SK-N-SH treated with all-trans-retinoic acid at 6 μM for 48 hours (cell line): ENCODE data around the gene PDE1A.

Experiments
- ATAC-seq: fragments of 200-7000 bp; cut with Tn5 transposase; 3 replicates; pipeline ENCODE4 v1.9.1; 2020; ENCODE audit warnings: mild to moderate bottlenecking, moderate library complexity
- ARNTL ChIP-seq: fragments of 450-650 bp; formaldehyde crosslinking; IDR thresholded peaks from 2 replicates; pipeline ENCODE4 v1.5.0; 2020; ENCODE audit warnings: low read depth, mild to moderate bottlenecking, moderate library complexity, borderline replicate concordance
- BACH2 ChIP-seq: fragments of 250-450 bp; sonication (Bioruptor Pico); IDR thresholded peaks from 2 replicates; pipeline ENCODE4 v1.9.0; 2021; ENCODE audit warnings: mild to moderate bottlenecking, borderline replicate concordance
- CREB5 ChIP-seq: fragments of 250-450 bp; sonication (Bioruptor Pico); IDR thresholded peaks from 2 replicates; pipeline ENCODE4 v1.5.1; 2020; ENCODE audit warnings: low read depth, mild to moderate bottlenecking, moderate library complexity
- CSDC2 ChIP-seq: fragments of 250-450 bp; sonication (Bioruptor Pico); IDR thresholded peaks from 2 replicates; pipeline ENCODE4 v1.5.0; 2020; ENCODE audit warnings: mild to moderate bottlenecking, moderate library complexity
- ESRRG ChIP-seq: fragments of 250-450 bp; sonication (Bioruptor Pico); IDR thresholded peaks from 2 replicates; pipeline ENCODE4 v1.6.1; 2021; ENCODE audit warnings: mild to moderate bottlenecking
- GLIS3 ChIP-seq: fragments of 250-450 bp; sonication (Bioruptor Pico); IDR thresholded peaks from 2 replicates; pipeline ENCODE4 v1.5.0; 2020; ENCODE audit warnings: mild to moderate bottlenecking, moderate library complexity
- ISL1 ChIP-seq: fragments of 250-450 bp; sonication (Bioruptor Pico); IDR thresholded peaks from 2 replicates; pipeline ENCODE4 v2.1.2; 2022; ENCODE audit warnings: mild to moderate bottlenecking, moderate library complexity
- OSR1 ChIP-seq: fragments of 250-450 bp; sonication (Bioruptor Pico); IDR thresholded peaks from 2 replicates; pipeline ENCODE4 v1.8.0; 2022; ENCODE audit warnings: moderate library complexity, mild to moderate bottlenecking, inconsistent platforms
- PPARA ChIP-seq: fragments of 250-450 bp; sonication (Bioruptor Pico); IDR thresholded peaks from 2 replicates; pipeline ENCODE4 v1.5.0; 2020; ENCODE audit warnings: mild to moderate bottlenecking, borderline replicate concordance
- RARB ChIP-seq: fragments of 250-450 bp; sonication (Bioruptor Pico); IDR thresholded peaks from 2 replicates; pipeline ENCODE4 v1.8.0; 2021; ENCODE audit warnings: mild to moderate bottlenecking, moderate library complexity
- SNAI2 ChIP-seq: fragments of 250-450 bp; sonication (Bioruptor Pico); IDR thresholded peaks from 2 replicates; pipeline ENCODE4 v1.5.0; 2020; ENCODE audit warnings: mild to moderate bottlenecking, moderate library complexity
- TCF4 ChIP-seq: fragments of 250-450 bp; sonication (Bioruptor Pico); IDR thresholded peaks from 2 replicates; pipeline ENCODE4 v1.8.0; 2021; ENCODE audit warnings: mild to moderate bottlenecking, moderate library complexity, borderline replicate concordance
- TOX ChIP-seq: fragments of 250-450 bp; sonication (Bioruptor Pico); IDR thresholded peaks from 2 replicates; pipeline ENCODE4 v1.8.0; 2021; ENCODE audit warnings: mild to moderate bottlenecking, moderate library complexity, borderline replicate concordance
- ZC3H10 ChIP-seq: fragments of 250-450 bp; sonication (Bioruptor Pico); IDR thresholded peaks from 2 replicates; pipeline ENCODE4 v1.5.1; 2021; ENCODE audit warnings: mild to moderate bottlenecking, moderate library complexity
- ZFP3 ChIP-seq: fragments of 250-450 bp; sonication (Bioruptor Pico); IDR thresholded peaks from 2 replicates; pipeline ENCODE4 v1.5.0; 2020; ENCODE audit warnings: mild to moderate bottlenecking, moderate library complexity
- ZFP30 ChIP-seq: fragments of 450-650 bp; formaldehyde crosslinking; IDR thresholded peaks from 2 replicates; pipeline ENCODE4 v1.5.0; 2022; ENCODE audit warnings: mild to moderate bottlenecking, moderate library complexity
- ZNF565 ChIP-seq: fragments of 450-650 bp; formaldehyde crosslinking; conservative IDR thresholded peaks from 2 replicates; pipeline ENCODE4 v1.5.0; 2020; ENCODE audit warnings: low read depth, mild to moderate bottlenecking, moderate library complexity
- ZNF70 ChIP-seq: fragments of 450-650 bp; formaldehyde crosslinking; IDR thresholded peaks from 2 replicates; pipeline ENCODE4 v1.5.0; 2020; ENCODE audit warnings: mild to moderate bottlenecking, moderate library complexity
- ZNF8 ChIP-seq: fragments of 450-650 bp; formaldehyde crosslinking; IDR thresholded peaks from 2 replicates; pipeline ENCODE4 v1.5.0; 2020; ENCODE audit warnings: mild to moderate bottlenecking, moderate library complexity
- TF ChIP-seq, protein P1 (sequence below): fragments of 250-450 bp; sonication (Bioruptor Pico); IDR thresholded peaks from 2 replicates; pipeline ENCODE4 v1.8.0; 2021; ENCODE audit warnings: low read depth, mild to moderate bottlenecking, moderate library complexity, borderline replicate concordance
- TF ChIP-seq, protein P2 (sequence below): fragments of 250-450 bp; sonication (Bioruptor Pico); IDR thresholded peaks from 2 replicates; pipeline ENCODE4 v1.8.0; 2020; ENCODE audit warnings: mild to moderate bottlenecking, moderate library complexity, borderline replicate concordance
- TF ChIP-seq, protein P3 (sequence below): fragments of 250-450 bp; sonication (Bioruptor Pico); IDR thresholded peaks from 2 replicates; pipeline ENCODE4 v1.5.0; 2020; ENCODE audit warnings: mild to moderate bottlenecking, moderate library complexity

PDE1A gene

GRCh38 chr2:182367401-182367800, 59.4 kb downstream of the PDE1A start:
- TF ChIP-seq PPARA (CRISPR knock-in tag) (no peak), CREB5 (no peak), ESRRG (CRISPR knock-in tag) (no peak), ZC3H10 (no peak), GLIS3 (CRISPR knock-in tag) (no peak), TCF4 (CRISPR knock-in tag) (no peak)
- ATAC-seq = no peak

DNA sequence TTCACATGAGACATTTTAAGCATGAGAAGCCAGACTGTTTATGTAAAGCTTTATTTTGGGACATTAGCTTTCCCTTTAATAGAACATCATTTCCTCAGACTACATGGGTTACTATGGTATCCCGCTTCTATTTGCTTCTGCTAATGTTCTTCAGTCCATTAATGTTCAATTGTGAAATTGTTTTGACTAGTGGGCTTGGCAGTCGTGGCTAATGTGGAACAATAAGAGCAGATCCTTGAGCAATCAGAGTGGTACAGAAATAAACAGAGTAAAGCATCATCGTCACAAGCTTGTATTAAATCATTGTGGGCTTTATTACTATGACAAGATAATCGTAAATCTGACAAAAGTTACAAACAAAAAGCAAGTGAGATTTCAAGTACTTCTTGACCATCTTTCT, 60.2 kb downstream of the PDE1A start:
- ATAC-seq = peak; percentile 44; the same call in 2 of the 3 replicates
- no peak for TF ChIP-seq ZC3H10
- TF ChIP-seq CSDC2 (CRISPR knock-in tag) = no peak
- TF ChIP-seq TCF4 (CRISPR knock-in tag) = no peak
- TF ChIP-seq PPARA (CRISPR knock-in tag) = no peak
- no peak for TF ChIP-seq RARB (CRISPR knock-in tag)
- no peak for TF ChIP-seq ZFP30
- TF ChIP-seq, protein P1, sequence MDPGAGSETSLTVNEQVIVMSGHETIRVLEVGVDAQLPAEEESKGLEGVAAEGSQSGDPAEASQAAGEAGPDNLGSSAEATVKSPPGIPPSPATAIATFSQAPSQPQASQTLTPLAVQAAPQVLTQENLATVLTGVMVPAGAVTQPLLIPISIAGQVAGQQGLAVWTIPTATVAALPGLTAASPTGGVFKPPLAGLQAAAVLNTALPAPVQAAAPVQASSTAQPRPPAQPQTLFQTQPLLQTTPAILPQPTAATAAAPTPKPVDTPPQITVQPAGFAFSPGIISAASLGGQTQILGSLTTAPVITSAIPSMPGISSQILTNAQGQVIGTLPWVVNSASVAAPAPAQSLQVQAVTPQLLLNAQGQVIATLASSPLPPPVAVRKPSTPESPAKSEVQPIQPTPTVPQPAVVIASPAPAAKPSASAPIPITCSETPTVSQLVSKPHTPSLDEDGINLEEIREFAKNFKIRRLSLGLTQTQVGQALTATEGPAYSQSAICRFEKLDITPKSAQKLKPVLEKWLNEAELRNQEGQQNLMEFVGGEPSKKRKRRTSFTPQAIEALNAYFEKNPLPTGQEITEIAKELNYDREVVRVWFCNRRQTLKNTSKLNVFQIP = no peak
- TF ChIP-seq ESRRG (CRISPR knock-in tag) = no peak
- no peak for TF ChIP-seq ZNF70 (CRISPR knock-in tag)
- TF ChIP-seq, protein P2, sequence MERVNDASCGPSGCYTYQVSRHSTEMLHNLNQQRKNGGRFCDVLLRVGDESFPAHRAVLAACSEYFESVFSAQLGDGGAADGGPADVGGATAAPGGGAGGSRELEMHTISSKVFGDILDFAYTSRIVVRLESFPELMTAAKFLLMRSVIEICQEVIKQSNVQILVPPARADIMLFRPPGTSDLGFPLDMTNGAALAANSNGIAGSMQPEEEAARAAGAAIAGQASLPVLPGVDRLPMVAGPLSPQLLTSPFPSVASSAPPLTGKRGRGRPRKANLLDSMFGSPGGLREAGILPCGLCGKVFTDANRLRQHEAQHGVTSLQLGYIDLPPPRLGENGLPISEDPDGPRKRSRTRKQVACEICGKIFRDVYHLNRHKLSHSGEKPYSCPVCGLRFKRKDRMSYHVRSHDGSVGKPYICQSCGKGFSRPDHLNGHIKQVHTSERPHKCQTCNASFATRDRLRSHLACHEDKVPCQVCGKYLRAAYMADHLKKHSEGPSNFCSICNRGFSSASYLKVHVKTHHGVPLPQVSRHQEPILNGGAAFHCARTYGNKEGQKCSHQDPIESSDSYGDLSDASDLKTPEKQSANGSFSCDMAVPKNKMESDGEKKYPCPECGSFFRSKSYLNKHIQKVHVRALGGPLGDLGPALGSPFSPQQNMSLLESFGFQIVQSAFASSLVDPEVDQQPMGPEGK = no peak
- TF ChIP-seq ZFP3 (CRISPR knock-in tag) = no peak
- TF ChIP-seq SNAI2 = no peak
- TF ChIP-seq, protein P3, sequence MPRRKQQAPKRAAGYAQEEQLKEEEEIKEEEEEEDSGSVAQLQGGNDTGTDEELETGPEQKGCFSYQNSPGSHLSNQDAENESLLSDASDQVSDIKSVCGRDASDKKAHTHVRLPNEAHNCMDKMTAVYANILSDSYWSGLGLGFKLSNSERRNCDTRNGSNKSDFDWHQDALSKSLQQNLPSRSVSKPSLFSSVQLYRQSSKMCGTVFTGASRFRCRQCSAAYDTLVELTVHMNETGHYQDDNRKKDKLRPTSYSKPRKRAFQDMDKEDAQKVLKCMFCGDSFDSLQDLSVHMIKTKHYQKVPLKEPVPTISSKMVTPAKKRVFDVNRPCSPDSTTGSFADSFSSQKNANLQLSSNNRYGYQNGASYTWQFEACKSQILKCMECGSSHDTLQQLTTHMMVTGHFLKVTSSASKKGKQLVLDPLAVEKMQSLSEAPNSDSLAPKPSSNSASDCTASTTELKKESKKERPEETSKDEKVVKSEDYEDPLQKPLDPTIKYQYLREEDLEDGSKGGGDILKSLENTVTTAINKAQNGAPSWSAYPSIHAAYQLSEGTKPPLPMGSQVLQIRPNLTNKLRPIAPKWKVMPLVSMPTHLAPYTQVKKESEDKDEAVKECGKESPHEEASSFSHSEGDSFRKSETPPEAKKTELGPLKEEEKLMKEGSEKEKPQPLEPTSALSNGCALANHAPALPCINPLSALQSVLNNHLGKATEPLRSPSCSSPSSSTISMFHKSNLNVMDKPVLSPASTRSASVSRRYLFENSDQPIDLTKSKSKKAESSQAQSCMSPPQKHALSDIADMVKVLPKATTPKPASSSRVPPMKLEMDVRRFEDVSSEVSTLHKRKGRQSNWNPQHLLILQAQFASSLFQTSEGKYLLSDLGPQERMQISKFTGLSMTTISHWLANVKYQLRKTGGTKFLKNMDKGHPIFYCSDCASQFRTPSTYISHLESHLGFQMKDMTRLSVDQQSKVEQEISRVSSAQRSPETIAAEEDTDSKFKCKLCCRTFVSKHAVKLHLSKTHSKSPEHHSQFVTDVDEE (CRISPR knock-in tag) = no peak
- TF ChIP-seq ISL1 (CRISPR knock-in tag) = no peak
- no peak for TF ChIP-seq ZNF8 (CRISPR knock-in tag)
- TF ChIP-seq GLIS3 (CRISPR knock-in tag) = no peak
- TF ChIP-seq OSR1 (CRISPR knock-in tag) = no peak
- no peak for TF ChIP-seq CREB5

GRCh38 chr2:182365855-182366254, 61.0 kb downstream of the PDE1A start:
- no peak for ATAC-seq
- no peak for TF ChIP-seq ISL1 (CRISPR knock-in tag)
- TF ChIP-seq, protein P3 (CRISPR knock-in tag) = no peak
- no peak for TF ChIP-seq ZNF70 (CRISPR knock-in tag)
- TF ChIP-seq BACH2 (CRISPR knock-in tag) = no peak
- TF ChIP-seq ZNF565 (CRISPR knock-in tag) = no peak
- no peak for TF ChIP-seq TOX (CRISPR knock-in tag)
- no peak for TF ChIP-seq CREB5
- no peak for TF ChIP-seq SNAI2
- TF ChIP-seq OSR1 (CRISPR knock-in tag) = no peak
- no peak for TF ChIP-seq ARNTL
- TF ChIP-seq ZFP3 (CRISPR knock-in tag) = no peak
- TF ChIP-seq ZNF8 (CRISPR knock-in tag) = no peak
- TF ChIP-seq ESRRG (CRISPR knock-in tag) = no peak
- TF ChIP-seq, protein P2 = no peak
- TF ChIP-seq GLIS3 (CRISPR knock-in tag) = no peak
- TF ChIP-seq ZC3H10 = no peak
